Activated CD4-positive, alpha-beta T cell treated with anti-CD3 and anti-CD28 coated beads for 36 hours (primary cell): ENCODE data around the gene CDKN2C. TPM values are rescaled to one million over a fixed set of nuclear protein-coding genes. Genes with fewer than 3 reads are reported as not detected.

Experiments used
- ATAC-seq: fragments of 200-7000 bp; cut with Tn5 transposase; one replicate; pipeline ENCODE4 v1.10.0; 2021; ENCODE audit warnings: mild to moderate bottlenecking, moderate library complexity
- CTCF ChIA-PET: fragments of 350-600 bp; sonication (Branson Sonifier 250); formaldehyde crosslinking; loops from one replicate; lab custom pipeline; 2021; ENCODE audit warnings: antibody characterized with exemption; lab: Charles Lee
- POLR2A ChIA-PET: fragments of 350-600 bp; sonication (Branson Sonifier 250); formaldehyde crosslinking; loops from one replicate; lab custom pipeline; 2021; ENCODE audit warnings: antibody characterized with exemption, inconsistent platforms; lab: Charles Lee
- DNase-seq: peaks from one replicate; pipeline ENCODE4 v3.0.0-alpha.2; 2020
- H3K27ac Mint-ChIP-seq: one replicate; pipeline ENCODE4 v1.8.0; 2021; ENCODE audit warnings: mixed read lengths
- H3K27me3 Mint-ChIP-seq: one replicate; pipeline ENCODE4 v1.8.0; 2021; ENCODE audit warnings: mixed read lengths
- H3K36me3 Mint-ChIP-seq: one replicate; pipeline ENCODE4 v1.8.0; 2021; ENCODE audit warnings: low read depth, mixed read lengths
- H3K4me1 Mint-ChIP-seq: one replicate; pipeline ENCODE4 v1.8.0; 2021; ENCODE audit warnings: mixed read lengths
- H3K4me3 Mint-ChIP-seq: one replicate; pipeline ENCODE4 v1.8.0; 2021; ENCODE audit warnings: mild to moderate bottlenecking, moderate library complexity, mixed read lengths
- H3K9me3 Mint-ChIP-seq: one replicate; pipeline ENCODE4 v1.8.0; 2021; ENCODE audit warnings: low read depth, mixed read lengths
- intact Hi-C, 2 experiments: fragments of 100-400 bp; cut with DNase I in 1 of 2; cut with micrococcal nuclease in 1 of 2; formaldehyde crosslinking; loops; one replicate each; pipeline versions ENCODE4 v1.14.2 to v1.15.1; 2022 to 2024; cut with DNase I, micrococcal nuclease
- total RNA-seq, 2 experiments: library from RNA; stranded (reverse); gene quantifications; one replicate each; pipeline ENCODE4 v1.2.3, GENCODE V29; 2021

Gene CDKN2C
- total RNA-seq, 2 experiments from 2014 or later = 9.2 to 12.0 TPM

GRCh38 chr1:50973255-50973654, 3.2 kb downstream of the CDKN2C start:
- intact Hi-C loops = loop anchor here (5.0 to 10.0 kb wide), 3 partner anchors 98 to 1164 kb away; no protein-coding TSS in a partner anchor
- H3K4me3 Mint-ChIP-seq = no peak overlapping the region
- POLR2A ChIA-PET = no interaction called here
- H3K27me3 Mint-ChIP-seq = peaks cover 31% of the 10 kb centered on the region
- no peaks in the 10 kb centered on the region for H3K9me3 Mint-ChIP-seq
- no peak overlapping the region for H3K27ac Mint-ChIP-seq
- peaks cover 10% of the 10 kb centered on the region for H3K36me3 Mint-ChIP-seq
- no peak for DNase-seq
- CTCF ChIA-PET = interaction anchor here (0.6 to 1.6 kb wide), 2 partner anchors 13 to 657 kb away, joined by 4 to 8 read pairs; partner anchors contain the start of gene FAF1
- no peak for ATAC-seq
- H3K4me1 Mint-ChIP-seq = peaks cover 30% of the 10 kb centered on the region

GRCh38 chr1:50973875-50974617, 4.0 kb downstream of the CDKN2C start:
- Mint-ChIP-seq H3K4me3 (no peak overlapping the region), H3K27me3 (peaks cover 38% of the 10 kb centered on the region), H3K36me3 (peaks cover 10% of the 10 kb centered on the region), H3K4me1 (peaks cover 38% of the 10 kb centered on the region), H3K9me3 (no peaks in the 10 kb centered on the region), H3K27ac (no peak overlapping the region)
- ChIA-PET CTCF (no interaction called here), POLR2A (no interaction called here)
- DNase-seq (no peak), ATAC-seq (no peak)
- intact Hi-C loops = loop anchor here (5.0 to 10.0 kb wide), 3 partner anchors 99 to 1163 kb away; no protein-coding TSS in a partner anchor

GRCh38 chr1:50974618-50974935, 4.5 kb downstream of the CDKN2C start:
- ChIA-PET CTCF (no interaction called here), POLR2A (no interaction called here)
- peaks cover 10% of the 10 kb centered on the region for H3K36me3 Mint-ChIP-seq
- no peak overlapping the region for H3K27ac Mint-ChIP-seq
- intact Hi-C loops = loop anchor here (5.0 to 10.0 kb wide), 3 partner anchors 100 to 1163 kb away; no protein-coding TSS in a partner anchor
- H3K9me3 Mint-ChIP-seq = no peaks in the 10 kb centered on the region
- peaks cover 38% of the 10 kb centered on the region for H3K4me1 Mint-ChIP-seq
- peaks cover 40% of the 10 kb centered on the region for H3K27me3 Mint-ChIP-seq
- no peak overlapping the region for H3K4me3 Mint-ChIP-seq
- ATAC-seq (no peak), DNase-seq (no peak)

- Mint-ChIP-seq H3K4me3 (no peak overlapping the region), H3K4me1 (peaks cover 32% of the 10 kb centered on the region), H3K9me3 (no peaks in the 10 kb centered on the region), H3K27ac (no peak overlapping the region), H3K36me3 (peaks cover 10% of the 10 kb centered on the region), H3K27me3 (peaks cover 40% of the 10 kb centered on the region)
- POLR2A ChIA-PET = no interaction called here
- intact Hi-C loops = loop anchor here in 1 of 2 experiments (5.0 to 10.0 kb wide), 3 partner anchors 101 to 553 kb away; partner anchors contain the start of gene DMRTA2
- CTCF ChIA-PET = no interaction called here
- DNase-seq (no peak), ATAC-seq (no peak)
Observed at GRCh38 chr1:50975436-50975835, 5.4 kb downstream of the CDKN2C start.

GRCh38 chr1:50976111-50976889, 6.3 kb downstream of the CDKN2C start:
- ATAC-seq = peak; percentile 43
- Mint-ChIP-seq H3K27me3 (peaks cover 38% of the 10 kb centered on the region), H3K9me3 (no peaks in the 10 kb centered on the region), H3K27ac (no peak overlapping the region), H3K4me1 (peaks cover 24% of the 10 kb centered on the region), H3K36me3 (peaks cover 10% of the 10 kb centered on the region), H3K4me3 (peak overlapping the region; percentile 73)
- CTCF ChIA-PET = interaction anchor here (1.6 to 3.6 kb wide), 2 partner anchors 7 to 11 kb away, joined by 3 to 21 read pairs; partner anchors contain the start of gene CDKN2C
- POLR2A ChIA-PET = interaction anchor here (0.6 kb wide), 1 partner anchor 158 kb away, joined by 3 read pairs; no protein-coding TSS in a partner anchor
- no peak for DNase-seq
- intact Hi-C loops = loop anchor here in 1 of 2 experiments (1.0 to 10.0 kb wide), 4 partner anchors 8 to 554 kb away; partner anchors contain the start of gene DMRTA2

GRCh38 chr1:50976890-50977574, 7.0 kb downstream of the CDKN2C start:
- POLR2A ChIA-PET = interaction anchor here (1.5 kb wide), 1 partner anchor 8 kb away, joined by 6 read pairs; no protein-coding TSS in a partner anchor
- Mint-ChIP-seq H3K4me3 (peak overlapping the region; percentile 73), H3K9me3 (no peaks in the 10 kb centered on the region)

GRCh38 chr1:50977575-50978143, 7.6 kb downstream of the CDKN2C start:
- peaks cover 10% of the 10 kb centered on the region for H3K36me3 Mint-ChIP-seq
- DNase-seq (peak; percentile 36), ATAC-seq (peak; percentile 20)
- POLR2A ChIA-PET = interaction anchor here (1.5 kb wide), 1 partner anchor 9 kb away, joined by 6 read pairs; no protein-coding TSS in a partner anchor
- H3K27ac Mint-ChIP-seq = no peak overlapping the region
- no peaks in the 10 kb centered on the region for H3K9me3 Mint-ChIP-seq
- peak overlapping the region; percentile 73 for H3K4me3 Mint-ChIP-seq
- CTCF ChIA-PET = interaction anchor here (0.6 to 3.6 kb wide), 8 partner anchors 8 to 211 kb away, joined by 3 to 21 read pairs (median 4); partner anchors contain the start of genes CDKN2C and FAF1
- H3K27me3 Mint-ChIP-seq = peaks cover 41% of the 10 kb centered on the region
- peaks cover 18% of the 10 kb centered on the region for H3K4me1 Mint-ChIP-seq
- intact Hi-C loops = loop anchor here (1.0 to 10.0 kb wide), 4 partner anchors 17 to 555 kb away; partner anchors contain the start of genes DMRTA2 (in 1 of the 2) and FAF1 (in 1 of the 2)

More at GRCh38 chr1:50976890-50977574, 7.0 kb downstream of the CDKN2C start:
- ATAC-seq (peak; percentile 64), DNase-seq (peak; percentile 35)
- Mint-ChIP-seq H3K27ac (peak overlapping the region; percentile 13), H3K4me1 (peaks cover 20% of the 10 kb centered on the region), H3K27me3 (peaks cover 41% of the 10 kb centered on the region), H3K36me3 (peaks cover 10% of the 10 kb centered on the region)
- CTCF ChIA-PET = interaction anchor here (0.6 to 3.6 kb wide), 8 partner anchors 8 to 212 kb away, joined by 3 to 21 read pairs (median 4); partner anchors contain the start of genes CDKN2C and FAF1
- intact Hi-C loops = loop anchor here (1.0 to 10.0 kb wide), 5 partner anchors 9 to 555 kb away; partner anchors contain the start of genes DMRTA2 (in 1 of the 2) and FAF1 (in 1 of the 2)

GRCh38 chr1:50978144-50978851, 8.3 kb downstream of the CDKN2C start:
- intact Hi-C loops = loop anchor here in 1 of 2 experiments (5.0 to 10.0 kb wide), 3 partner anchors 103 to 556 kb away; partner anchors contain the start of gene DMRTA2
- peaks cover 41% of the 10 kb centered on the region for H3K27me3 Mint-ChIP-seq

GRCh38 chr1:50978852-50979781, 9.1 kb downstream of the CDKN2C start:
- intact Hi-C loops = loop anchor here in 1 of 2 experiments (5.0 to 10.0 kb wide), 3 partner anchors 104 to 557 kb away; partner anchors contain the start of gene DMRTA2
- no peak for ATAC-seq
- H3K9me3 Mint-ChIP-seq = no peaks in the 10 kb centered on the region
- H3K4me1 Mint-ChIP-seq = peaks cover 18% of the 10 kb centered on the region
- peaks cover 34% of the 10 kb centered on the region for H3K27me3 Mint-ChIP-seq
- POLR2A ChIA-PET = no interaction called here
- peak overlapping the region; percentile 7 for H3K27ac Mint-ChIP-seq
- peaks cover 7% of the 10 kb centered on the region for H3K36me3 Mint-ChIP-seq
- CTCF ChIA-PET = interaction anchor here (0.7 to 3.6 kb wide), 4 partner anchors 10 to 101 kb away, joined by 3 to 21 read pairs (median 3); partner anchors contain the start of gene CDKN2C
- peak; percentile 18 for DNase-seq
- peak overlapping the region; percentile 68 for H3K4me3 Mint-ChIP-seq

More at GRCh38 chr1:50978144-50978851, 8.3 kb downstream of the CDKN2C start:
- peak; percentile 52 for DNase-seq
- CTCF ChIA-PET = interaction anchor here (0.6 to 3.6 kb wide), 7 partner anchors 9 to 614 kb away, joined by 3 to 21 read pairs (median 3); partner anchors contain the start of gene CDKN2C
- peak overlapping the region; percentile 68 for H3K4me3 Mint-ChIP-seq
- peak overlapping the region; percentile 7 for H3K27ac Mint-ChIP-seq
- peak; percentile 56 for ATAC-seq
- peaks cover 10% of the 10 kb centered on the region for H3K36me3 Mint-ChIP-seq
- H3K9me3 Mint-ChIP-seq = no peaks in the 10 kb centered on the region
- peaks cover 18% of the 10 kb centered on the region for H3K4me1 Mint-ChIP-seq
- POLR2A ChIA-PET = interaction anchor here (1.5 kb wide), 1 partner anchor 10 kb away, joined by 6 read pairs; no protein-coding TSS in a partner anchor
